GM10847 (cell line): ENCODE measurements around the gene SRCIN1.

Experiments
- POLR2A ChIP-seq: IDR thresholded peaks from 2 replicates; pipeline ENCODE4 v1.6.1; 2011; ENCODE audit not compliant: insufficient read length; ENCODE audit errors: extremely low read depth

Gene SRCIN1

DNA sequence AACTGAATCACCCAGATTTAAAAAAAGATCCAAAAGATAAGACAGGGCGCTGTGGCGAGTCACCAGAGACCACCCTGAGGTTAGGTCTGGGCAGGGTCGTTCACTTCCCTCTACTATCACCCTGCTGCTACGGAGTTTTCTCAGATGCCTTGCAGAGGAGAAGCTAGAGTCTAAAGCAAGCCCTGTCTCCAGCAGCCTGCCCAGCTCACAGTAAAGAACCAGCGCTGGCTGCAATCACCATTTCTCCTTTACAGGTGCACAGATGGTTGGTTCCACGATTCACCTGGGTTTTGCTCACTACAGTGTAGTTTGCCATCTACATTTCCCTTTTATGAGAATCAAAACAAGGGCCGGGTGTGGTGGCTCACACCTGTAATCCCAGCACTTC is 71.3 kb downstream of the SRCIN1 start:
- no peak for TF ChIP-seq POLR2A

DNA sequence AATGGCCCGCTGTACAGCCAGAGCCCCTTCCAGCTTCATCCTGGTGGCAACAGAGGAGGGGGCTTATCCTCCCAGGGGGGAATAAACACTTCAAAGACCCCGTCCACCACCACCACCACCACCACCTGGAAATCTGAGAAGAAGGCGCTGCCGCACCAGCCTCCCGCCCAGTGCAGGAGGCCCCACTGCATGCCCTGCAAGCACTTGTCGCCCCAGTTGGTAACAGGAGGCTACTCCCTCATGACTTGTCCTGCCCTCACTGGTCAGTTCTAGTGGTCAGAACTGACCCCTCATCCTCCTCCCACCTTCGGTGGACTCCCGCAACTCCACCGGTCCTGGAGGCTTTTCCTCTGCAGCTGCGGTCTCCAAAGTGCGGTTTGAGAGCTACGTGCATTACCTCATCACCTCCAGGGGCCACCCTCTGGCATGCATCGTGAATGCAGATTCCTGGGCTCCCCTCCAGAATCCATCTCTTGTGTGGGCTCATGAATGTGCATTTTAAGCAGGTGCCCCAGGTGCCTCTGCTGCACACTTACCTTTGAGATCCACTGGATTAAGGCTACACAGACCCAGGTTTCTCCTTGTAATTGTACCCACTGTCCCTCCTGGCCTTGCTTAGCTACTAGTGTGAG is 71.8 kb downstream of the SRCIN1 start:
- TF ChIP-seq POLR2A = no peak

DNA sequence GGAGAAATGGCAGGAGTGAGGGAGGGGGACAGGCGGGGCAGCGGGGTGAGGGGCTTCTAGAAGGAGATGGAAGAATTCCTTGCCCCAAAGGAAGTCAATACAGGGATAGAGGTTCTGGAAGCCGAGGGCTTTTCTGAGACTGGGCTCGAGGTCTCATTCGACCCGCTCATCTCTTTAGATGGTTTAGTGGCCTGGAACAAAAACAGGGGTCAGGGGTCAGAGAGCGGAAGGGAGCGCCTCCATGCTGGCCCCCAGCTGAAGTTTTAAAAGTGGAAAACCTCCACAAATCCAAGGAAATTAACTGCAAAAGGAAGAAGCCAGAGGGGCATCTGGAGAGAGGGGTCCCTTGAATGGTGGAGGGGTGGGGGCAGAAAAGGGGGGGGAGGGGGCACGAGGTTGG is 72.5 kb downstream of the SRCIN1 start:
- TF ChIP-seq POLR2A = no peak

DNA sequence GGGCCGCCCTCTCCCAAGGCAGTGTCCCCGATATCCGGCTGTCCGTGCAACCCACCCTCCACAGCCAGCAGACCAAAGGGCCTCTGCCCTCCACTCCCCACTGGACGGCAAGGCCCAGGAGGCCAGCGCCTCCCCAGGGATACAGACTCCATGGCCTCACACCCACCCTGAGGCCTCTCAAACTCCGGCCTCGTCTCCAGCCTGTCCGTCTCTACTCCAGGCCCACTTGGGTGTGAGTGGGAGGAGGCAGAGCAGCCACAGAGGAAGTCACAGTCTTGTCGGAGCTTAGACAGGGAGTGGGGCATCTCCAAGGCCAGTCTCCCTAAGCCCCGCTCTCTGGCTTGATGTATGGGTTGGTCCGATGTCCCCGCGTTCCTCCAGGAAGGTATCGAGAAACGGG is 73.3 kb downstream of the SRCIN1 start:
- no peak for TF ChIP-seq POLR2A

- TF ChIP-seq POLR2A = no peak
Measured at GRCh38 chr17:38512473-38513058, 93.2 kb downstream of the SRCIN1 start.

DNA sequence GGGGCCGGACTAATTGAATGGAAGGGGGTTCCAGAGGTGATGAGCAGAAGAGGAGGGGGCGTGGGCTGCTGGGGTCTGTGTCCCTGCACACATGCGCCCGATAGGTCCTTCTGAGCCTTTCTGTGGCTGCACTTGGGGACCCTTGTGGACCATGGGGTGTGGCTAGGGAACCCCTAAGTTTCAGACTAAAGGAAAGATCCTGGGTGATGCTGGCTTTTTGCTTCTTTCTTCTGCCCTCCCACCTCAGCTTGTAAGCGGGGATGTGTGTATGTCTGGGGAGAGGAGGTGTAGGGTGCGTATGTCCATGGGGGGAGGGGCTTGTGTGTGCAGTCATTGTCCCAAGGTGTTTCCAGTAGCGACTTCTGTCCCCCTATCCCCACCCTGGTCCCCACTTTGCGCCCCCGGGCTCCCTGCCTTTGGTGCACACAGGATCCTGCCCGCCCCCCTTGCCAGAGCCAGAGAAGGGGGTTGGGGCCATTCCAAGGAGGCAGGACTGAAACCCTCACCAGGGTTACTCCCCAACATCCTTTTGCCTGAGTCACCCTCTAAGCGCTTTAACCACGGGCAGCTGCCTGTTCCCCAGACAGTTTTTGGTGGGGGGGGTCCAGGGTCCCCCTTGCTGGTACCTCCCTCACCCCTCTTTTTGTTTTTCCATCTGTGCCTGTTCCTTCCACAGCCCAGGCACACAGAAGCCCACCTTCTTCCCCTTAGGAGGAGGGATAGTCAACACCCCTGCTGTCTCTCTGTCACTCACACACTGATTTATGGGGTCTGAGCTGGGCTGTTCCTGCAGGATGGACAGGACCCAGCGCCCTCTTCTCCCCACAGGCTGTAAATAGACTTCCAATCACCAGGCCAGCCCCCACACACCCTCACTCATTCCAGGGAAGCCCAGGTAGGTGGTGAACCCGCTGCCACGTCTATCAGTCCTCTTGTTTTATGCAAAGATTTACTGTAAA is 94.3 kb downstream of the SRCIN1 start:
- TF ChIP-seq POLR2A = no peak

GRCh38 chr17:38510421-38511149 is 95.2 kb downstream of the SRCIN1 start:
- no peak for TF ChIP-seq POLR2A

DNA sequence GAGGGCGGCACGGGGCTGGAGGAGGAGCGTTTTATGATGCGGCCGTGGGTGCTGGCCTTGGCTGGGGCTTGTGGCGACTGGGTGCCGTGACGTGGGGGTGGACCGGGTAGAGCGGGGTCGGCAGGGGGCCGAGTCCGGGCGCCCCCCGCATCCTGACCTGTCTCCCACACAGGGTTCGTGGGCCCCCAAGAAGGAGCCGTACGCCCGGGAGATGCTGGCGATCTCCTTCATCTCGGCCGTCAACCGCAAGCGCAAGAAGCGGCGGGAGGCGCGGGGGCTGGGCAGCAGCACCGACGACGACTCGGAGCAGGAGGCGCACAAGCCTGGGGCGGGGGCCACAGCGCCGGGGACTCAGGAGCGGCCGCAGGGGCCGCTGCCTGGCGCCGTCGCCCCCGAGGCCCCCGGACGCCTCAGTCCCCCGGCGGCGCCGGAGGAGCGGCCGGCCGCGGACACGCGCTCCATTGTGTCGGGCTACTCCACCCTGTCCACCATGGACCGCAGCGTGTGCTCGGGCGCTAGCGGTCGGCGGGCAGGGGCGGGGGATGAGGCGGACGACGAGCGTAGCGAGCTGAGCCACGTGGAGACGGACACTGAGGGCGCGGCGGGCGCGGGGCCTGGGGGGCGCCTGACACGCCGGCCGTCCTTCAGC is 95.9 kb downstream of the SRCIN1 start:
- no peak for TF ChIP-seq POLR2A

GRCh38 chr17:38508954-38509771 is 96.6 kb downstream of the SRCIN1 start:
- no peak for TF ChIP-seq POLR2A

DNA sequence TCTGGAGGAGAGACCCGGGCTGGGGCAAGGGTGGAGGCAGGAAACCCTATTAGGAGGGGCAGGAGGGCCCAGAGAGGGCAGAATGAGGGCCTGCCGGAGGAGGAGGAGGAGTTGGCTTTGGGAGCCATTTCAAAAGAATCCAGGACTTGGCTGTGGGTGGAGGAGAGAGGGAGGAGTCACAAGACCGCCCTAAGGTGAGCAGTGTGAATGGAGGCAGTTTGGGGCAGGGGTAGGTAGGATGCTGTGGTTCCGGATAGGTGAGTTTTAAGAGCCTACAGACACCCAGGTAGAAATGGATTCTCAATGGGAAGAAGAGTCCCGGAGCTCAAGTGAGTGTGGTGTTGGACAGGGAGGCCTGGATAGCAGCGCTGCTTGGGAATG is 97.2 kb downstream of the SRCIN1 start:
- TF ChIP-seq POLR2A = no peak

GRCh38 chr17:38507921-38508569 is 97.7 kb downstream of the SRCIN1 start:
- no peak for TF ChIP-seq POLR2A

- no peak for TF ChIP-seq POLR2A
Measured at GRCh38 chr17:38507436-38507835, 98.3 kb downstream of the SRCIN1 start.

- TF ChIP-seq POLR2A = no peak
Measured at GRCh38 chr17:38504216-38504615, 101.5 kb downstream of the SRCIN1 start.

GRCh38 chr17:38498353-38498752 is 107.4 kb downstream of the SRCIN1 start:
- TF ChIP-seq POLR2A = no peak
